LNCAP (cell line): ENCODE data around the gene S100B.

Source experiments
- TF ChIP-seq, protein P1 (sequence below): fragments of 450-650 bp; IDR thresholded peaks from 2 replicates; pipeline ENCODE4 v1.5.1; 2017; ENCODE audit warnings: mild to moderate bottlenecking

S100B gene

DNA sequence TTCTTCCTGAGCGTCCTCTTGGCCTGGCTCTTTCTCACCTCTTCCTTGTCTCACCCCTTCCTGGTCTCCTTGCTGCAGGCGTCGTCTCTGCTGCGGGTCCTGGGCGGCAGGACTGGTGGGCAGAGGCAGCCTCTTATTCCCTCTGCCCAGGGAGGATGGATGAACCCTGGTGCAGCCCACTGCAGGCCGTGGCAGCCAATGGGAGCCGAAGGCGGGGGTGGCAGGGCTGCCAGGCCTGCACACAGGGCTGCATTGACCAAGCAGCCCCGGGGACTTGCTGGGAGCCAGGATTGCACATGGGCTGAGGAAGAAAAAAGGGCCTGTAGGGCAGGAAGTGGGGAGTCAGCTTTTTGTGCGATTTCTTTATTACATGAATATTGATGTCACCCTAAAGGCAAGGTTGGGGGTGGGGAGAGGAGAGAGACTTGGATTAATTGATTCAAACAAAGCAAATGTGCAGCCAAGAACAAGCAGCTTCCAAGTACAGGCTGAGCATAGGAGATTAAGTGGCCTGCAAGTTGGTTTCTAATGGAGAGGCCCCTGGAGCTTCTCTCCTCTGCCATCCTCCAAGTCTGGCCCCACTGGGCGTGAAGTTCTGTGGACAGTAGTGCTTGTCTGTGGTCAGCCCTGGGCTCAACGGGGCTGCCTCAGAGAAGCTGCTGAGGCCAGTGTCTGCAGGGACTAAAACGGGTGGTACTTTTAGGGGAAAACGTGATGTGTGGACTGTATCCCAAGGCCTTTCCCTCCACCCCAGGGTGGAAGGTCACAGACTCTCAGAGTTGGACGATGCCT is at the start of gene S100B:
Gene S100B, minus strand, starts transcription at position 108 of the 792 bp plus-strand sequence. CDS start 2,667 bp downstream, outside the sequence.
- TF ChIP-seq, protein P1, sequence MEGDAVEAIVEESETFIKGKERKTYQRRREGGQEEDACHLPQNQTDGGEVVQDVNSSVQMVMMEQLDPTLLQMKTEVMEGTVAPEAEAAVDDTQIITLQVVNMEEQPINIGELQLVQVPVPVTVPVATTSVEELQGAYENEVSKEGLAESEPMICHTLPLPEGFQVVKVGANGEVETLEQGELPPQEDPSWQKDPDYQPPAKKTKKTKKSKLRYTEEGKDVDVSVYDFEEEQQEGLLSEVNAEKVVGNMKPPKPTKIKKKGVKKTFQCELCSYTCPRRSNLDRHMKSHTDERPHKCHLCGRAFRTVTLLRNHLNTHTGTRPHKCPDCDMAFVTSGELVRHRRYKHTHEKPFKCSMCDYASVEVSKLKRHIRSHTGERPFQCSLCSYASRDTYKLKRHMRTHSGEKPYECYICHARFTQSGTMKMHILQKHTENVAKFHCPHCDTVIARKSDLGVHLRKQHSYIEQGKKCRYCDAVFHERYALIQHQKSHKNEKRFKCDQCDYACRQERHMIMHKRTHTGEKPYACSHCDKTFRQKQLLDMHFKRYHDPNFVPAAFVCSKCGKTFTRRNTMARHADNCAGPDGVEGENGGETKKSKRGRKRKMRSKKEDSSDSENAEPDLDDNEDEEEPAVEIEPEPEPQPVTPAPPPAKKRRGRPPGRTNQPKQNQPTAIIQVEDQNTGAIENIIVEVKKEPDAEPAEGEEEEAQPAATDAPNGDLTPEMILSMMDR: no peak

DNA sequence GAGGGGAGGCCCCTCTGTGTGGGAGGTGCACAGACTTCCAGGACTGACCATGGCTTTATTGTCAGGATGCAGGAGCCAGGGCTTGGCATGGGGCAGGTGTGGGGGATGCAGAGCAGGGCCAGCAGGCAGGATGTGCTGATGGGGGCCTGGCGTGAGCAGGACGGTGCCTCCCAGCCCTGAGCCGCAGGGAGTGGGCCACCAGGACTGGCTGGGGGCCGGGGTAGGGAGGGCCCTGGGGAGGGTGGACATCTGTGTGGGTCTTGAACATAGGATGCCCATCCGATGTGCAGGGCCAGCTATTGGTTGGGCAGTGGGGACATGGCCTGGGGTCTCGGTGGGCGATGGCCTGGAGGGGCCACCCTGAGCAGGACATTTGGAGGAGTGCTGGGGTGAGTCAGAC is 46.2 kb upstream of the S100B start:
- TF ChIP-seq, protein P1: no peak

DNA sequence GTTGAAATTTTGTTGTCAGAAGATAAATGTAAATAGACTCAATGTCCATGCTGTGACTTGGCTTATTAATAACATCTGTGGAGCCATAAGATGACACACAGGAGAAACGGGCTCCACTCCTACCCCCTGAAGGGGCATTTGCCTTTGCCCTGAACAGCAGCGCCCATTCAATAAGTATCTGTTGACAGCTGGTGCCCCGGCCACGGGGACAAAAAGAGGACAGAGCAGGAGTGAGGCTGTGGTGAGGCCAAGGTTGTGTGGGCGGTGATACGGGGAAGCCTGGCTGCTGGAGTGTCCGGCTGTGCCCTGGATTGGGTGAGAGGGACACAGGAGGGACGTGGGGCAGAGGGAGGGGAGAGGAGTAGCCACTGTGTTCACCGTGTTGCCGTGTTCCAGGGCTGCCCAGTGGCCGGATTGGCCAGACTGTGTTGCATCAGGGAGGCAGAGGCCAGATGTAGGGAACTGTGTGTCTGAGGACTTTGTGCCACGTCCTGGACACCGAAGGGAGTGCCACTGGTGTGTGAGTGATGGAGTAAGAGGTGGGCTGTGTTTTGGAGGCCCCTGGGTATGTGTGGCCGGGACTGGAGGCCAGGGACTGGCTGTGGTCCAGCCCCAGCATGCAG is 45.7 kb upstream of the S100B start:
- TF ChIP-seq, protein P1: no peak

DNA sequence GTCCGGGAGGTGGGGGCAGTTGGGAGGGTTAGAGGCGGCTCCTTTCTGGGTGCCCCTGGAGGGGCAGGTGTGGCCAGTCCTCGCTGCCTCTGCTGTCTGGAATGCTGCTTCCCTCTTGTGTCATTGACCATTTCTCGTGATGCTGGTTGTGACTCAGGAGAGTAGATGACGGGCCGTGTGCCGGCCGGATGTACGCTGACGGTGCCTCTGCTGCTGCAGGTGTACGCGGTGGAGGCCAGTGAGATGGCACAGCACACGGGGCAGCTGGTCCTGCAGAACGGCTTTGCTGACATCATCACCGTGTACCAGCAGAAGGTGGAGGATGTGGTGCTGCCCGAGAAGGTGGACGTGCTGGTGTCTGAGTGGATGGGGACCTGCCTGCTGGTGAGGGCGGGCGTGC is 44.5 kb upstream of the S100B start:
- TF ChIP-seq, protein P1: no peak

DNA sequence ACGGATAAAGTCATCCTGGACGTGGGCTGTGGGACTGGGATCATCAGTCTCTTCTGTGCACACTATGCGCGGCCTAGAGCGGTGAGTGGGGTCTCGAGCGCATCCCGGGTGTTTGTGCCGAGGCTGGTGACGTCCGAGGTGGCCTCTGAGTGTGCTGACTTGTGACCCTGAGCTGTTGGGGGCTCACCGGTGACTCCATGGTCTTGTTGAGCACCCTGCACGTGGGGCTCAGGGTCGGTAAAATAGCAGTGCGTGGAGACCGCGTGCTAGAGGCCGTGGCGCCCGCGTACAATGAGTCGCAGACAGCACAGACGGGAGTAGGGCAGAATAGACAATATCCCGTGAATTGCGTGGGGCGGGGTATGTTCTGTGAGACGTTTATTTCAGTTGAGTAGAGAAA is 43.7 kb upstream of the S100B start:
- TF ChIP-seq, protein P1: no peak

DNA sequence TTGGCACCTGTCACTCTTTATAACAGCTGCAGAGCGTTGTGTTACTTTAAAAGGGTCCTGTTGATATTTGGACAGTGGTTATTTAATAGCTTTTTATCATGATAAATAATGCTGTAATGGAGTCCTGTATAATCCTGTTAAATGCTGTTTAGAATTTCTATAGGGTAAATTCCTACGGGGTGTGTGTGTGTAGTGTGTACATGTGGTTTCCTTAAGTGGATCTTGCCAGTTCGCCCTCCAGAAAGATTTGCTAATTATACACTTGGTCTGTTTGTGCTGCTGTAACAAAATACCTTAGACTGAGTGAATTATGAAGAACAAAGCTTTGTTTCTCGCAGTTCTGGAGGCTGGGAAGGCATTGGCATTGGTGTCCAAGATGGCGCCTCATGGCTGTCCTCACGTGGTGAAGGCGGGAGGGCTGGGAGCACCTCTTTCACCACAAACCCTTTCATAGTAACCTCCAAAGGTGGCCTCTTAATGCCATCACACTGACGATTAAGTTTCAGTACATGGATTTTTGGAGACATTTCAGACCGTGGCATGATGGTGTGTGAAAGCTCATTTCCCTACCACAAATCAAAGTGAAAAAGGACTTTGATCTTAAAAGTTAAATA is 41.8 kb upstream of the S100B start:
- TF ChIP-seq, protein P1: no peak

DNA sequence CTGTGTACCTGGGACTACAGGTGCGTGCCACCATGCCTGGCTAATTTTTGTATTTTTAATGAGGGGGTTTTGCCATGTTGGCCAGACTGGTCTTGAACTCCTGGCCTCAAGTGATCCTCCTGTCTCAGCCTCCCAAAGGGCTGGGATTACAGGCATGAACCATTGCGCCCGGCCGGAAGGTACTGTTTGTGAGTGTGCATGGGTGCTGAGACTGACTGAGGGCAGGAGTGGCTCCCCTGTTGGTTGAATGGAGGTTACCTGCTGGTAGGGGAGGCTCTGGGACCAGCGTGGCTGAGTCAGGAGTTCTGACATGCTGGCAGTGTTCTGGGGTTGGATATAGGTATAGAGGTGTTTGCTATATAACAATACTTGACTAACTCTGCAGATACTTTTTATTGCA is 41.0 kb upstream of the S100B start:
- TF ChIP-seq, protein P1: no peak
